GM10248 (cell line): ENCODE measurements around the gene SYMPK.
"Not testable (repeated sequence)": the region's sequence is repeated elsewhere in the genome, so short reads cannot be mapped to it uniquely, and the experiment has no call there.

Experiments
- CTCF ChIA-PET: fragments of 300-600 bp; sonication (Branson Sonifier 250); formaldehyde crosslinking; extraction: SDS; loops from one replicate; lab custom pipeline; 2021; ENCODE audit warnings: antibody characterized with exemption; lab: Yijun Ruan, JAX
- POLR2A ChIA-PET: fragments of 350-650 bp; sonication (Branson Sonifier 250); formaldehyde crosslinking; extraction: SDS; loops from one replicate; lab custom pipeline; 2020; ENCODE audit warnings: antibody characterized with exemption; lab: Yijun Ruan, JAX
- DNase-seq: peaks from one replicate; pipeline ENCODE4 v3.0.0; 2012; ENCODE audit errors: extremely low spot score
- TF ChIP-seq, protein P1 (sequence below): IDR thresholded peaks from 2 replicates; pipeline ENCODE4 v1.5.1; 2012; ENCODE audit warnings: mild to moderate bottlenecking, low read depth; ENCODE audit errors: extremely low read depth, missing control alignments, control extremely low read depth

SYMPK gene

GRCh38 chr19:45897261-45897812 lies 34.4 kb upstream of the SYMPK start:
- ChIA-PET POLR2A (no interaction called here), CTCF (no interaction called here)
- TF ChIP-seq, protein P1, sequence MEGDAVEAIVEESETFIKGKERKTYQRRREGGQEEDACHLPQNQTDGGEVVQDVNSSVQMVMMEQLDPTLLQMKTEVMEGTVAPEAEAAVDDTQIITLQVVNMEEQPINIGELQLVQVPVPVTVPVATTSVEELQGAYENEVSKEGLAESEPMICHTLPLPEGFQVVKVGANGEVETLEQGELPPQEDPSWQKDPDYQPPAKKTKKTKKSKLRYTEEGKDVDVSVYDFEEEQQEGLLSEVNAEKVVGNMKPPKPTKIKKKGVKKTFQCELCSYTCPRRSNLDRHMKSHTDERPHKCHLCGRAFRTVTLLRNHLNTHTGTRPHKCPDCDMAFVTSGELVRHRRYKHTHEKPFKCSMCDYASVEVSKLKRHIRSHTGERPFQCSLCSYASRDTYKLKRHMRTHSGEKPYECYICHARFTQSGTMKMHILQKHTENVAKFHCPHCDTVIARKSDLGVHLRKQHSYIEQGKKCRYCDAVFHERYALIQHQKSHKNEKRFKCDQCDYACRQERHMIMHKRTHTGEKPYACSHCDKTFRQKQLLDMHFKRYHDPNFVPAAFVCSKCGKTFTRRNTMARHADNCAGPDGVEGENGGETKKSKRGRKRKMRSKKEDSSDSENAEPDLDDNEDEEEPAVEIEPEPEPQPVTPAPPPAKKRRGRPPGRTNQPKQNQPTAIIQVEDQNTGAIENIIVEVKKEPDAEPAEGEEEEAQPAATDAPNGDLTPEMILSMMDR = no peak
- DNase-seq = no peak

DNA sequence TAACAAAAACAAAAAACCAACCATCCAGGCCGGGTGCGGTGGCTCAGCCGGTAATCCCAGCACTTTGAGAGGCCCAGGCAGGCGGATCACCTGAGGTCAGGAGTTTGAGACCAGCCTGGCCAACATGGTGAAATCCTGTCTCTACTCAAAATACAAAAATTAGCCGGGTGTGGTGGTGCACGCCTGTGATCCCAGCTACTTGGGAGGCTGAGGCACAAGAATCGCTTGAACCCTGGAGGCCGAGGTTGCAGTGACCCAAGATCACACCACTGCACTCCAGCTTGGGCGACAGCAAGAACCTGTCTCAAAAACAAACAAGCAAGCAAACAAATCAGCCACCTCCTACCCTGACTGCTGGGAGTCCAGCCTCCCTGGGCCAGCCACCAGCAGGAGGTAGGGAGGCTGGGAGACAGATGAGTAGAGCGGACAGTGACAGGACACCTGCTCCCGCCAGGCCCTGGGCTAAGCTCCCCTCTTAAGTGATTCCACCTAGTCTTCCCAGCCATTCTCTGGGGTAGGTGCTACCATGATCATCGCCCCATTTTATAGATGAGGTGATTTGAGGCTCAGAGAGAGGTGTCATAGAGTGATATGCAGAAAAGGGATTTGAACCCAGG lies 33.1 kb upstream of the SYMPK start:
- POLR2A ChIA-PET, DNase-seq: not testable (repeated sequence)
- CTCF ChIA-PET = interaction anchor here (2.1 kb wide), 1 partner anchor 79 kb away, joined by 7 read pairs; no protein-coding TSS in a partner anchor

GRCh38 chr19:45895519-45895972 lies 32.6 kb upstream of the SYMPK start:
- POLR2A ChIA-PET = no interaction called here
- DNase-seq = no peak
- TF ChIP-seq, protein P1 = no peak
- CTCF ChIA-PET = interaction anchor here (2.1 kb wide), 1 partner anchor 79 kb away, joined by 7 read pairs; no protein-coding TSS in a partner anchor

GRCh38 chr19:45890877-45891276 lies 27.9 kb upstream of the SYMPK start:
- ChIA-PET POLR2A (no interaction called here), CTCF (no interaction called here)
- TF ChIP-seq, protein P1 = no peak
- no peak for DNase-seq

DNA sequence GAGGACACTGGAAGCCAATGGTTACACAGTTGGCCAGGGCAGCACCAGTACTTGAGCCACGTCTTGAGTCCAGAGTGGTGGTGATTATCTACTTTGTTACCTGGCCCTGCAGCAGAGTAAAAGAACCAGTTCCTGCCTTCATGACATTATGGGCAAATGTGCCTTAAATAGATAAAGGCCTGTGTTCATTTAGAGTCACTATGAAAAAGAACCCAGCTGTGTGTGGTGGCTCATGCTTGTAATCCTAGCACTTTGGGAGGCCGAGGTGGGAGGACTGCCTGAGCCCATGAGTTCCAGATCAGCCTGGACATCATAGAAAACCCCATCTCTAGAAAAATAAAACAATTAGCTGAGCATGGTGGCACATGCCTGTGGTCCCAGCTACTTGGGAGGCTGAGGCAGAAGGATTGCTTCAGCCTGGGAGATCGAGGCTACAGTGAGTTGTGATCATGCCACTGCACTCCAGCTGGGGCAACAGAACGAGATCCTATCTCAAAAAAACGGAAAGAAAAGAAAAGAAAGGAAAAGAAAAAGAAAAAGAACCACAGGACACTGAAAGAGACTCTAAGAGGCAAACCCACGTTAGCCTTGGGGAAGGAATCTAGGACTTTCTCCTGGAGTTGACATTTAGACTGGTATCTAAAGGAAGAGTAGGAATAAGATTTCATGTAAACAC lies 26.4 kb upstream of the SYMPK start:
- POLR2A ChIA-PET = no interaction called here
- CTCF ChIA-PET = interaction anchor here (1.2 kb wide), 1 partner anchor 13 kb away, joined by 3 read pairs; the partner anchor contains the start of gene MYPOP
- no peak for DNase-seq
- TF ChIP-seq, protein P1 = no peak

- ChIA-PET CTCF (interaction anchor here (0.8 to 8.7 kb wide), 3 partner anchors 14 to 70 kb away, joined by 3 to 152 read pairs (median 3); partner anchors contain the start of genes FOXA3 and SYMPK), POLR2A (no interaction called here)
- no peak for DNase-seq
- TF ChIP-seq, protein P1 = no peak
Observed at GRCh38 chr19:45887200-45887710, 24.3 kb upstream of the SYMPK start.
